ENCODE results near the gene FERD3L. TPM values are rescaled to one million over a fixed set of nuclear protein-coding genes. Genes with fewer than 3 reads are reported as not detected.

FERD3L gene
- total RNA-seq, 4 donors from 2014 or later, result not detected

GRCh38 chr7:19095353-19095860 lies 49.8 kb downstream of the FERD3L start:
- intact Hi-C loops (cut with DNase I), result no loop called here
- peaks cover 0 to 3% (median 0%) of the 10 kb centered on the region in 4 donors for H3K27me3 ChIP-seq
- WGBS, 2 donors, result 55 to 69% methylated on average over 5 of the region's 5 CpGs

More at GRCh38 chr7:19095353-19095860, 49.8 kb downstream of the FERD3L start:
- Histone ChIP-seq H3K4me3 (no peak overlapping the region), H3K36me3 (no peaks in the 10 kb centered on the region), H3K9me3 (no peaks in the 10 kb centered on the region), H3K27ac (no peak overlapping the region), H3K4me1 (no peaks in the 10 kb centered on the region)
- TF ChIP-seq CTCF (IDR thresholded peaks at IDR 0.05), result no peak
- no peak for TF ChIP-seq POLR2A (IDR thresholded peaks at IDR 0.05)
- DNase-seq, result no peak

Other genes with a start within 250 kb of the FERD3L start
- gene TWIST1, start 27.8 kb downstream of the FERD3L start, total RNA-seq, result 10 to 100 TPM in 1 of 4 donors, 1 to 10 TPM in 2, not detected in 1; 2.5 to 20.0 (median 8.0) TPM